HG03521 (cell line): Measurements from ENCODE around the gene COL4A2.

ENCODE experiments used
- ATAC-seq: cut with Tn5 transposase; IDR thresholded peaks from one replicate; pipeline ENCODE4 v1.9.1; 2021; ENCODE audit warnings: mild to moderate bottlenecking, moderate library complexity; ENCODE audit not compliant: unreplicated experiment

The COL4A2 gene

GRCh38 chr13:110506859-110507566 lies 199.9 kb downstream of the COL4A2 start:
- no peak for ATAC-seq

GRCh38 chr13:110507678-110508381 lies 200.7 kb downstream of the COL4A2 start:
- ATAC-seq, result no peak

- no peak for ATAC-seq
Observed at GRCh38 chr13:110509478-110509926, 202.4 kb downstream of the COL4A2 start.

DNA sequence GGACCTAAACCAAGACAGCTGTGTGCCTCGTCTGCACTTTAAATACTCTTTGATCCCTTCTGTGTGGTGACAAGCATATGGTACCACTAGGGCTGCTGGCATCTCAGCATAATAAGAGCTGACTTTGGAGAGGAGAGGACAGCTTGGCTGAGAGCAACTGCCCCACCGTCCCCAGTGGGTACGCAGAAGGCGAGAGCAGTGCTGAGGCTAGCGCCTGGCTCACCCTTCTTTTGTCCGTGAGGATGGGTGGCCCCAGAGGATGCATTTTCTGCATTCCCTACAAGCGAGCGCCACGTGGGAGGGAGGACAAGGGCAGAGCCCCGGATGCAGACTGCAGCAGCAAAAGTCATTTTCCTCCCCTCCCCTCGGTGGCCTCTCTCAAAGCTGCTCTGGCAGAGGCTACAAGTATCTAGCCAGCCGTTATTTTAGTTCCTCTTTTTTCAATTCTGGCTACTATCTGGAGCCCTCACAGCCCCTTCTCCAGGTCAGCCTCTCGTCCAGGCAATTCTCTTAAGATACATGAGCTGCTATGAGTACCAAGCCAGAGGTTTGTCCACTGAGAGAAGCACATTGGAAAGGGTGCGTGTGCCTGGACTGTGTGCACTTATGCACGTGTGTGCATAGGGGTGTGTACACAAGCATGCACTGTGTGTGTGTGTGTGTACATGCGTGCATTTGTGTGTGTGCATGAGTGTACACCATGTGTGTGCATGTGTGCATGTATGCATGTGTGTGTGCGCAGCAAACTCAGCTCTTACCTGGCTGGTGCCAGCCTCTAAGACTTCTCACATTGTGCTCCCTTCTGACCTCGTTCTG lies 203.1 kb downstream of the COL4A2 start:
- no peak for ATAC-seq

DNA sequence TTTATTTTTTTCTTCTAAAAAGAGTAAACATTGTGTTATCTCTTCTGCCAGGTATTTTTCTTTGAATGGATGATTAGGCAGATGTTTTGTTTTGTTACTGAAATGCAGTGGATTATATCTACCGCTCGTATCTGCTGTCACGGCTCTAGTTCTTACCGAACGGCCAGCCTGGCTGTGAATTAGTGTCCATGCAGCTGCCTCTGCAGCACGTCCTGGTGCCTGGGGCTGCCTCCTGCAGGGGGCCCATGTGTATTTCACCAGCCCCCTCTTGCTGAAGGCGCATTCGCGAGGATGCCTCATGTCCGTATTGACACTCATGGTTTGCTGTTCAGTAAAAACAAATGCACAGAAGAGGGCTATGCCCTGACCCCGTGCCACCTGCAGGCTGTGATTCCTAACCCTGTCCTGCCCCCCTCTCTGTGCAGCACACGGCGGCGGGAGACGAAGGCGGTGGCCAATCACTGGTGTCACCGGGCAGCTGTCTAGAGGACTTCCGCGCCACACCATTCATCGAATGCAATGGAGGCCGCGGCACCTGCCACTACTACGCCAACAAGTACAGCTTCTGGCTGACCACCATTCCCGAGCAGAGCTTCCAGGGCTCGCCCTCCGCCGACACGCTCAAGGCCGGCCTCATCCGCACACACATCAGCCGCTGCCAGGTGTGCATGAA lies 204.6 kb downstream of the COL4A2 start:
- ATAC-seq, result no peak

GRCh38 chr13:110512198-110512740 lies 205.2 kb downstream of the COL4A2 start:
- ATAC-seq, result no peak

- ATAC-seq, result no peak
Observed at GRCh38 chr13:110516500-110516899, 209.4 kb downstream of the COL4A2 start.

DNA sequence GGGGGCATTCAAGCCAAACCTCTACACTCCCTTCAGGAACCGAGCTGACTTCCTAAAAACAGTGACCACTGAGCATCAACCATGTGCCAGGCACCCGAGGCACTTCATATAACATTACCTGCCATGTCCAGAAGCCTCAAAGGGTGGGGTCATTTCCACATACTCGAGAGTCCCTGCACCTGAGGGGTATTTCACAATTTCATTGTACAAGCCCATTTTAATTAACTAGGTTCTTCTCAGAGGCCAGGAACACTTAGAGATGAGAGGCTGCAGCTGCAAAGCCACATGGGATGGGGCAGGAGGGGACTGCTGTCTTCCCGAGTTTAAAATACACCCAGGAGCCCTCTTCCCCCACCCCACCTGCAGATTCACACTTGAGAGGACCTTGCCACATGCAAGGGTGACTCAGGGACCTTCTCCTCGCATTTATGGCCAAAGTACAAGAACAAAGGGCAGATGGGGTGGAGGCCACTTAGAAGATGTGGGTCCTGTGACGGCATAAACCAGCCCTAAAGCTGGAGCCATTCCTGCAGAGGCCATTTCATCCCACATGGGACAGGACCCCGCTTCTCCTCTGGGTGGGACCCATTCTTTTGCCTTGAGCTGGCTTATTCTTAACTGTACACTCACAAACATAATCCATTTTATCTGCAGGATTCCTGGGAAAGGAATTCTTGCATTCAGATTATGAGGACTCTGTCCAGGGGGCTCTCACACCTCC lies 210.6 kb downstream of the COL4A2 start:
- ATAC-seq, result no peak

- no peak for ATAC-seq
Observed at GRCh38 chr13:110518226-110518525, 211.1 kb downstream of the COL4A2 start.

DNA sequence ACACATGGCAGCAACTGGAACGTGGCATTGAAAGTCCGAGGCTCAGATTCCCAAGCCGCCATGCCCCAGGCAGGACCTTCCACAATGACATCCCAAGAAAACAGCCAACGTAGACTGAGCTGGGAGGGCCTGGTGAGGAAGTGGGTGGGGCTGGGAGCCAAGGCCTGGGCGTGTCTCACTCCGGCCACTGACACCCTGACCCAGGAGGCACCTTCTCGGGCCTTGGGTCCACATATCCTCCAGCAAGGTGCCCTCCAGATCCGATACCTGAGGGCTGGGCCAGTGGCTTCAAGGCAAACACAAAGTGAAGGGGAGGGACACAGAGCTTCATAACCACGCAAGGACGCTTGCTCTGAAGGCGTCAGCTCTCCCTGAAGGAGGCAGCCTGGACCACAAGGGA lies 211.5 kb downstream of the COL4A2 start:
- no peak for ATAC-seq

- no peak for ATAC-seq
Observed at GRCh38 chr13:110519046-110519445, 212.0 kb downstream of the COL4A2 start.

DNA sequence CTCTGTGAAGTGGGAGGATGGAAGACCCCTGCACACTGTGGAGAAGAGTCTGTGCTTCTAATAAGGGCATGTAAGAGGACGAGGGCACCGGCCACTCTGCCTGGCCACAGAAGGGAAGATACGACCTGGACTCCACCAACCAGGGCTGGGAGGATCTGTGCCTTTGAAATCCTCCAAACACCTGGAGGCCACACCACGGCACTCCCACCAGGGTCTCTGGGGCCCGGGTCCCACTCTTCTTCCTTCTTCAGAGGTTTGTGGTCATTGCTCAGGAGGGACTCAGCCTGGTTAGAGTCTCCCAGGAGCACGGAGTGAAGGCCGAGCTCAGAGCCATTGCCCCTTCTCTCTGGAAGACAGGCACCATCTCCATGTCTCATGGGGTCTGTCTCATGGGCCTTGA lies 212.4 kb downstream of the COL4A2 start:
- no peak for ATAC-seq

GRCh38 chr13:110520431-110521295 lies 213.6 kb downstream of the COL4A2 start:
- ATAC-seq, result no peak

DNA sequence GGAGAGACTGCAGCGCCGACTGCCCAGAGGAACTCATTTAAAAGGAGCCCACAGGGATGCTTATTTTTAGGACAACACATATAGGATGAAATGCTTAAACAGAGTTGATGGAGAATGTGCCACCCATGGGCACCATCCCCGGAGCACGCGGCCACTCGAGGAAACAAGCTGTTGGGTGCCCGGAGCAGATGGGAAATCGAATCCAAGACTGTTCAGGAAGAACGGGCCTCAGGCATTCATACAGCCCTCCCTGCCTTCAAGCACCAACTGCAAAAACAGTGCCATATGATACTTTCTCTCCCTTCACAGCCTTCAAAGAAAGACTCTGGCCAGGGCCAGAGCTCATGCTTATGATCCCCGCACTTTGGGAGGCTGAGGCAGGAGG lies 214.2 kb downstream of the COL4A2 start:
- ATAC-seq, result no peak

DNA sequence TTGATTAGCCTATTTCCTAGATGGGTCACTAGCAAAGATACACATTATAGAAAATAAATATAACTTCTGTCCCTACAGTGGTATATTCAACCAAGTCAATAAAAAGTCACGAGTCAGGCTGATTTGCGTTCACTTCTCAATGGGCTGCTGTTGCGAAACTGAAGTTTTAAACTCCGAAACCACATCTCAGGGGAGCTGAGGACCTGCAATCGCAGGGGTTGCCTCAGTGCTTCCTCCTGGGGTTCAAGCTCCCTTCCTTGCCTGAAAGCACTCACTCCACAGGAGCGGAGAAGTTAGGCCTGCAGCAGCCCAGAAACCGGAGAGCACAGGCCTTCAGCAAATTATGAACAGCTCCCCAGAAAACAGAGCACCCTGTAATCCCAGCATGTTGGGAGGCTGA lies 214.9 kb downstream of the COL4A2 start:
- no peak for ATAC-seq

DNA sequence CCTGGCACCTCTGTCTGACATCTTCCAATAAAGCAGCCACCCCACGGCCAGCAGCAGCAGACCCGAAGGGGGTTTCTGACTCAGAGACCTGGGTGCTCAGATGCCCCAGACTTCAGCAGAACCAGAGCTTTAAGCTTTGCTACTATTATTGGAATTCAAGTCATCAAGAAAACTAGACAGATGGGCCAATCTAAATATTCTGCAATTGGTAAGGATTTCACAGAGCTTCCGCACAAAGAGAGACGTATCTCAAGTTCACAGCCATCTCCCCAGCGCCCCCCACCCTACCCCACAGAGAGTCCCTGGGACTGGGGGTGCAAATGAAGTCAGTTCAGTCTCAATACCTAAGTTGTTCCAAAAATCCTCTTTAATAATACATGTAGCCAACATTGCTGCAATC lies 215.6 kb downstream of the COL4A2 start:
- no peak for ATAC-seq

- no peak for ATAC-seq
Observed at GRCh38 chr13:110523180-110523579, 216.1 kb downstream of the COL4A2 start.

DNA sequence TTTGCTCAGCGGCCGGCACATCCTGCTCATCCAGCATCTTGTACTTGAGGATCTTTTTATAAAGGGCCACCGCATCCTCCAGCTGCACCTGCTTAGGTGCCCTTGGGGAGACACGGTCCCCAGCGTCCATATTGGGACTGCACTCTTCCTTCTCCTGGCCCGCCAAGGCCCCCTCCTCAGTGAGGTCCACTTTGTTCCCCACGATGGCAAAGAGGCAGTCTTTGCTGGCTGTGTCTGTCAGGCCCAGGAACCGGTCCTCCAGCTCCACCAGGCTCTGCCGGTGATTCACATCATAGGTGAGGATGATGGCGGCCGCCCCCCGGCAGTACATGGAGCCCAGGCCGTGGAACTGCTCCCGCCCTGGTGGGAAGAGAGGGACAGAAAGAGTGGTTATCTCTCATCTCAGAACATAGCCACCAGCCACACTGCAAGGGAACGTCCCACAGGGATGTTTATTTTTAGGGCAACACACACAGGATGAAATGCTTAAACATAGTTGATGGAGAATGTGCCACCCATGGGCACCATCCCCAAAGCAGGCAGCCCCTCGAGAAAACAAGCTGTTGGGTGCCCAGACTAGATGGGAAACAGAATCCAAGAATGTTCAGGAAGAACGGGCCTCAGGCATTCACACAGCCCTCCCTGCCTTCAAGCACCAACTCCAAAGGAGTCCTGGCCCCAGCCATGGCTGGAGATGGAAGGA lies 216.9 kb downstream of the COL4A2 start:
- no peak for ATAC-seq
